ENCODE results near the gene C6orf47.

C6orf47 gene

DNA sequence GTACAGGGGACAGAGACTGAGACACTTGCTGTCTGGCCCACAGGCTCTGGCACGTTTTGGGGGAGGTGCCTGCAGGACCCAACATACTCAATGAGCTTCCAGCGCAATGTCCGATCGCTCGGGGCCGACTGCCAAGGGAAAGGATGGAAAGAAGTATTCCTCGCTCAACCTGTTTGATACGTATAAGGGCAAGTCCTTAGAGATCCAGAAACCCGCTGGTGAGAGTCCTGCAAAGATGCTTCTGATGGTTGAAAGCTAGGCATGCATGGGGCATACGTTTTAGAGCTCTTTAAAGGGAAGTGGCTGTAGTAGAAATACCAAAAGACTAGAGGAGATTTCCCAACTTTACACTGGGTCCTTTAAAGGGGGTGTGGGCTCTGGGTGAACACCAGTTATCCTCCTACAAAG is 37.9 kb downstream of the C6orf47 start:
- Histone ChIP-seq H3K4me3 (ENCODE audit: low read length) (no peak overlapping the region), H2AFZ (ENCODE audit: low read depth, low read length) (no peak overlapping the region), H4K20me1 (ENCODE audit: insufficient read depth, low read length) (peaks cover 18% of the 10 kb centered on the region), H3K4me1 (ENCODE audit: low read length) (peaks cover 14% of the 10 kb centered on the region), H3K27ac (ENCODE audit: low read length) (no peak overlapping the region), H3K4me2 (ENCODE audit: low read length) (no peak overlapping the region), H3K36me3 (replicated peaks; ENCODE audit: low read depth, low read length) (peaks cover 54% of the 10 kb centered on the region), H3K9ac (ENCODE audit: low read length) (no peak overlapping the region), H3K79me2 (ENCODE audit: low read length) (peaks cover 46% of the 10 kb centered on the region), H3K9me3 (ENCODE audit: insufficient read depth, low read length) (no peaks in the 10 kb centered on the region), H3K27me3 (ENCODE audit: low read depth, low read length) (no peaks in the 10 kb centered on the region)
- no peak for TF ChIP-seq EZH2phosphoT487 (IDR thresholded peaks at IDR 0.05; ENCODE audit: low read depth)
- TF ChIP-seq, protein P1, sequence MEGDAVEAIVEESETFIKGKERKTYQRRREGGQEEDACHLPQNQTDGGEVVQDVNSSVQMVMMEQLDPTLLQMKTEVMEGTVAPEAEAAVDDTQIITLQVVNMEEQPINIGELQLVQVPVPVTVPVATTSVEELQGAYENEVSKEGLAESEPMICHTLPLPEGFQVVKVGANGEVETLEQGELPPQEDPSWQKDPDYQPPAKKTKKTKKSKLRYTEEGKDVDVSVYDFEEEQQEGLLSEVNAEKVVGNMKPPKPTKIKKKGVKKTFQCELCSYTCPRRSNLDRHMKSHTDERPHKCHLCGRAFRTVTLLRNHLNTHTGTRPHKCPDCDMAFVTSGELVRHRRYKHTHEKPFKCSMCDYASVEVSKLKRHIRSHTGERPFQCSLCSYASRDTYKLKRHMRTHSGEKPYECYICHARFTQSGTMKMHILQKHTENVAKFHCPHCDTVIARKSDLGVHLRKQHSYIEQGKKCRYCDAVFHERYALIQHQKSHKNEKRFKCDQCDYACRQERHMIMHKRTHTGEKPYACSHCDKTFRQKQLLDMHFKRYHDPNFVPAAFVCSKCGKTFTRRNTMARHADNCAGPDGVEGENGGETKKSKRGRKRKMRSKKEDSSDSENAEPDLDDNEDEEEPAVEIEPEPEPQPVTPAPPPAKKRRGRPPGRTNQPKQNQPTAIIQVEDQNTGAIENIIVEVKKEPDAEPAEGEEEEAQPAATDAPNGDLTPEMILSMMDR (IDR thresholded peaks at IDR 0.05; ENCODE audit: low read depth, low read length): no peak

DNA sequence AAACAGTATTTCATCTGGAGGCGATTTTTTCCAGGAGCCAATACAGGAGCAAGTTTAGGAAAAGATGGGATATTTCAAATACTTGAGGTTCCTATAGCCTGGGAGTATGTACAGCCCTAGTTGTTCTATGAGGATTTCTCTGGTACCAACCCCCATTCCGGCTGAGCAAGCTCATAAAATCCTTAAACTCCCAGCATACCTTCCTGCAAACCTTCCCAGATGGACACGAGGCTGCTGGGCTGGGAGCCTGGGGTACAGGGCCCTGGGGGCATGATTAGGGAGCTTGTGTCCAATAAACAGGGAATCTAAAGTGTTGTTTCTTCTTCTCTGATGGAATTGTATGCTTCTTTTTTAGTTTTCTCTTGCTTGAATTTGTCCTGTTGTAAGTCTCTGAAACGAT is 38.6 kb downstream of the C6orf47 start:
- H3K4me3 ChIP-seq (ENCODE audit: low read length): peak overlapping the region; percentile 98
- H3K79me2 ChIP-seq (ENCODE audit: low read length): peaks cover 46% of the 10 kb centered on the region
- no peaks in the 10 kb centered on the region for H3K9me3 ChIP-seq (ENCODE audit: insufficient read depth, low read length)
- H3K9ac ChIP-seq (ENCODE audit: low read length): peak overlapping the region; percentile 99
- H2AFZ ChIP-seq (ENCODE audit: low read depth, low read length): no peak overlapping the region
- peaks cover 18% of the 10 kb centered on the region for H4K20me1 ChIP-seq (ENCODE audit: insufficient read depth, low read length)
- peaks cover 48% of the 10 kb centered on the region for H3K36me3 ChIP-seq (replicated peaks; ENCODE audit: low read depth, low read length)
- peak overlapping the region; percentile 85; the same call in 1 of the 2 replicates for H3K27ac ChIP-seq (ENCODE audit: low read length)
- H3K4me1 ChIP-seq (ENCODE audit: low read length): peaks cover 14% of the 10 kb centered on the region
- H3K27me3 ChIP-seq (ENCODE audit: low read depth, low read length): no peaks in the 10 kb centered on the region
- peak overlapping the region; percentile 95 for H3K4me2 ChIP-seq (ENCODE audit: low read length)
- no peak for TF ChIP-seq EZH2phosphoT487 (IDR thresholded peaks at IDR 0.05; ENCODE audit: low read depth)
- TF ChIP-seq, protein P1 (IDR thresholded peaks at IDR 0.05; ENCODE audit: low read depth, low read length): no peak

DNA sequence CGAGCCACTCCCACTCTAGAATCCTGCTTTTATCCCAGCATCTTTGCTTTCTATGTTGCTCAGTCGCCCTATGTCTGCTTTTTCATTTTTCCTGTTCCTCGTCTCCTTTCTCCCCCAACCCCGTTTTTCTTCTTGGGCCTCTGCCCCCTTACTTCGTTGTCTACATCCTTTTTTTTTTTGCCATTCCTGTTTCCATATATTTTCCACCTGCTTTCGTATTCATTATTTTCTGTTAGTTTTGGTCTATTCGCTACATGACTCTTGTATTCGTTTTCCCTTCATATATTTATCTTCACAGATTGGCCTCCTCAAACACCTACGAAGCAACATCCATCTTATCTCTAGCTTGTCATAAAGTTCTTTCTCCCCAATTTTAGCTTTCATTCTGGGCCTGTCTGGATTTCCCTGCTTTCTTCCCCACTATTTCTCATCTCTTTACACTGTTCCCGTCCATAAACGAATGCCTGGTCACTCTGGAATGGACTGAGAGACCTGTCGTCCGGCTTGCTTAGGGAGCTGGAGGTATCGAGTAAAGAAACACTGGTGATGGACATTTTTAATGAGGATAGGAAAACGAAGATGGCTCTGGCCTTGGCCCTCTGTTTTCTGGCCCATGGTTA is 39.1 kb downstream of the C6orf47 start:
- Histone ChIP-seq H3K27me3 (ENCODE audit: low read depth, low read length) (no peaks in the 10 kb centered on the region), H3K36me3 (replicated peaks; ENCODE audit: low read depth, low read length) (peaks cover 42% of the 10 kb centered on the region)

DNA sequence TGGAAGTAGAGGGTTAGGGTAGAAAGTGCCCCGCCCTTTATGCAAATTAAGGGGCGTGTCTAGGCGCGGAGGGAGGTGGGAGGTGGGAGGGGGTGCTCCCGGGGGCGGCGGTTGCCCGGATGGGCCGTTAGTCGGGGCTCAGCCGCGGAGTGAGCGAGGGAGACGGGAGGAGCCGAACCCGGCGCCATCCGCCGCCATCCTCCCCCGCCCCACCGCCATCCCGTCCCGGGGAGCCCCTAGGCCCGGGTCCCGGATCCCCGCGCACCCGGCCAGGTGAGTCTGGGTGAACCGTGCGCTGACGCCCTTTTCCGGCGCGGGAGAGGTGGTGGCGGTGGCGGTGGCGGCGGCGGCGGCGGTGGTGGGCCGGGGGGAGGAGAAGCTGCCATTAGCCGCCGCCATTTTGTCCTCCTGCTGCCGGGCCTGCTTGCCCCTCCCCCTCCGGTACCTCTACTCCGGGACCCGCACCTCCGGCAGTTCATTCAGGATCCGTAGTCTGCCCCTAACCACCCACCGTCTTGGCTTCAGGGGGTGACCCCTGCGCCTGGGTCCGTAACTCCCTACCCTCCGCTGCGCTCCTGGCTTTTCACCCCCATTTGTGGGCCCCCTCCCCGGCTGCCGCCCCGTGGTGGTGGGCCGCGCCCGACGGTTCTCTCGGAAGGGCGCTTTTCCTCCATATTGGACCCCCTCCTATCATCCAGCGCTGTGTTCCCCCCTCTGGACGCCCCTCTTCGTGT is 39.8 kb downstream of the C6orf47 start, which contains the start of gene PRRC2A:
TSS of gene PRRC2A (plus strand) at position 130 of the 734 bp plus-strand sequence. CDS start 2,075 bp downstream, outside the sequence.
- TF ChIP-seq, protein P1 (IDR thresholded peaks at IDR 0.05; ENCODE audit: low read depth, low read length): no peak
- TF ChIP-seq EZH2phosphoT487 (IDR thresholded peaks at IDR 0.05; ENCODE audit: low read depth): no peak
- Histone ChIP-seq H3K9me3 (ENCODE audit: insufficient read depth, low read length) (no peaks in the 10 kb centered on the region), H3K4me2 (ENCODE audit: low read length) (peak within 1 kb of the TSS; percentile 95), H3K79me2 (ENCODE audit: low read length) (peaks cover 46% of the 10 kb centered on the region), H3K4me1 (ENCODE audit: low read length) (peaks cover 14% of the 10 kb centered on the region), H3K27me3 (ENCODE audit: low read depth, low read length) (no peaks in the 10 kb centered on the region), H4K20me1 (ENCODE audit: insufficient read depth, low read length) (peaks cover 18% of the 10 kb centered on the region), H3K9ac (ENCODE audit: low read length) (peak within 1 kb of the TSS; percentile 99), H3K36me3 (replicated peaks; ENCODE audit: low read depth, low read length) (peaks cover 37% of the 10 kb centered on the region), H2AFZ (ENCODE audit: low read depth, low read length) (0 out of 2 replicates have a peak within 1 kb of the TSS, but pooled peaks have one; percentile 17), H3K4me3 (ENCODE audit: low read length) (peak within 1 kb of the TSS; percentile 98), H3K27ac (ENCODE audit: low read length) (peak within 1 kb of the TSS; percentile 95)

More for the DNA sequence above, 39.1 kb downstream of the C6orf47 start:
- TF ChIP-seq, protein P1 (IDR thresholded peaks at IDR 0.05; ENCODE audit: low read depth, low read length): no peak
- no peak for TF ChIP-seq EZH2phosphoT487 (IDR thresholded peaks at IDR 0.05; ENCODE audit: low read depth)
- H3K4me3 ChIP-seq (ENCODE audit: low read length): peak overlapping the region; percentile 98
- peaks cover 46% of the 10 kb centered on the region for H3K79me2 ChIP-seq (ENCODE audit: low read length)
- peaks cover 14% of the 10 kb centered on the region for H3K4me1 ChIP-seq (ENCODE audit: low read length)
- H3K27ac ChIP-seq (ENCODE audit: low read length): peak overlapping the region; percentile 85
- peak overlapping the region; percentile 99 for H3K9ac ChIP-seq (ENCODE audit: low read length)
- H4K20me1 ChIP-seq (ENCODE audit: insufficient read depth, low read length): peaks cover 18% of the 10 kb centered on the region
- no peak overlapping the region for H2AFZ ChIP-seq (ENCODE audit: low read depth, low read length)
- H3K4me2 ChIP-seq (ENCODE audit: low read length): peak overlapping the region; percentile 95
- H3K9me3 ChIP-seq (ENCODE audit: insufficient read depth, low read length): no peaks in the 10 kb centered on the region
